ENCODE measurements around the gene QSER1. TPM values are rescaled to one million over a fixed set of nuclear protein-coding genes. Genes with fewer than 3 reads are reported as not detected.

The QSER1 gene
- total RNA-seq, 4 donors from 2014 or later: 27.0 to 89.0 (median 49.5) TPM

GRCh38 chr11:33017478-33017877 lies 124.9 kb downstream of the QSER1 start:
- H3K27ac ChIP-seq: no peak overlapping the region
- DNase-seq (ENCODE audit: low spot score in 2 of 2): no peak
- no peak for TF ChIP-seq EP300 (IDR thresholded peaks at IDR 0.05)
- TF ChIP-seq POLR2AphosphoS5 (IDR thresholded peaks at IDR 0.05): no peak
- TF ChIP-seq CTCF (IDR thresholded peaks at IDR 0.05): no peak
- TF ChIP-seq POLR2A (IDR thresholded peaks at IDR 0.05): no peak
- peaks cover 19% of the 10 kb centered on the region for H3K4me1 ChIP-seq
- WGBS: 67% methylated on average over 9 of the region's 9 CpGs
- H3K9me3 ChIP-seq: no peaks in the 10 kb centered on the region
- H3K27me3 ChIP-seq: no peaks in the 10 kb centered on the region
- H3K36me3 ChIP-seq: no peaks in the 10 kb centered on the region
- H3K4me3 ChIP-seq: peak overlapping the region; percentile 74

- 83% methylated on average over 3 of the region's 3 CpGs for WGBS
- Histone ChIP-seq H3K4me1 (peaks cover 19% of the 10 kb centered on the region), H3K27ac (no peak overlapping the region), H3K4me3 (peak overlapping the region; percentile 74), H3K9me3 (no peaks in the 10 kb centered on the region), H3K27me3 (no peaks in the 10 kb centered on the region), H3K36me3 (no peaks in the 10 kb centered on the region)
- TF ChIP-seq POLR2AphosphoS5 (IDR thresholded peaks at IDR 0.05) (no peak), CTCF (IDR thresholded peaks at IDR 0.05) (no peak), EP300 (IDR thresholded peaks at IDR 0.05) (no peak), POLR2A (IDR thresholded peaks at IDR 0.05) (no peak)
- no peak for DNase-seq (ENCODE audit: low spot score in 2 of 2)
Observed at GRCh38 chr11:33017965-33018364, 125.4 kb downstream of the QSER1 start.

GRCh38 chr11:33018840-33019239 lies 126.2 kb downstream of the QSER1 start:
- no peak overlapping the region for H3K27ac ChIP-seq
- DNase-seq (ENCODE audit: low spot score in 2 of 2): no peak
- 76% methylated on average over 6 of the region's 6 CpGs for WGBS
- H3K9me3 ChIP-seq: no peaks in the 10 kb centered on the region
- peaks cover 19% of the 10 kb centered on the region for H3K4me1 ChIP-seq
- no peaks in the 10 kb centered on the region for H3K36me3 ChIP-seq
- TF ChIP-seq POLR2A (IDR thresholded peaks at IDR 0.05) (no peak), EP300 (IDR thresholded peaks at IDR 0.05) (no peak), CTCF (IDR thresholded peaks at IDR 0.05) (no peak), POLR2AphosphoS5 (IDR thresholded peaks at IDR 0.05) (no peak)
- H3K4me3 ChIP-seq: no peak overlapping the region
- no peaks in the 10 kb centered on the region for H3K27me3 ChIP-seq

- Histone ChIP-seq H3K27me3 (no peaks in the 10 kb centered on the region), H3K4me1 (peaks cover 9% of the 10 kb centered on the region), H3K4me3 (no peak overlapping the region), H3K9me3 (no peaks in the 10 kb centered on the region), H3K27ac (no peak overlapping the region), H3K36me3 (no peaks in the 10 kb centered on the region)
- WGBS: 63% methylated on average over 1 of the region's 1 CpG
- TF ChIP-seq CTCF (IDR thresholded peaks at IDR 0.05) (no peak), POLR2A (IDR thresholded peaks at IDR 0.05) (no peak), EP300 (IDR thresholded peaks at IDR 0.05) (no peak), POLR2AphosphoS5 (IDR thresholded peaks at IDR 0.05) (no peak)
- no peak for DNase-seq (ENCODE audit: low spot score in 2 of 2)
Observed at GRCh38 chr11:33021501-33021900, 128.9 kb downstream of the QSER1 start.

- no peaks in the 10 kb centered on the region for H3K27me3 ChIP-seq
- TF ChIP-seq POLR2A (IDR thresholded peaks at IDR 0.05): no peak
- no peak for TF ChIP-seq POLR2AphosphoS5 (IDR thresholded peaks at IDR 0.05)
- no peak for TF ChIP-seq EP300 (IDR thresholded peaks at IDR 0.05)
- H3K9me3 ChIP-seq: no peaks in the 10 kb centered on the region
- peaks cover 4% of the 10 kb centered on the region for H3K4me1 ChIP-seq
- no peak overlapping the region for H3K4me3 ChIP-seq
- WGBS: 73% methylated on average over 1 of the region's 1 CpG
- H3K36me3 ChIP-seq: no peaks in the 10 kb centered on the region
- no peak overlapping the region for H3K27ac ChIP-seq
- DNase-seq (ENCODE audit: low spot score in 2 of 2): no peak
Observed at GRCh38 chr11:33021937-33022336, 129.3 kb downstream of the QSER1 start.

- TF ChIP-seq EP300 (IDR thresholded peaks at IDR 0.05) (no peak), CTCF (IDR thresholded peaks at IDR 0.05) (no peak), POLR2A (IDR thresholded peaks at IDR 0.05) (no peak), POLR2AphosphoS5 (IDR thresholded peaks at IDR 0.05) (no peak)
- Histone ChIP-seq H3K27me3 (no peaks in the 10 kb centered on the region), H3K4me1 (no peaks in the 10 kb centered on the region), H3K9me3 (no peaks in the 10 kb centered on the region), H3K36me3 (no peaks in the 10 kb centered on the region), H3K27ac (no peak overlapping the region), H3K4me3 (no peak overlapping the region)
- WGBS: 93% methylated on average over 3 of the region's 3 CpGs
- no peak for DNase-seq (ENCODE audit: low spot score in 2 of 2)
Observed at GRCh38 chr11:33025339-33025722, 132.7 kb downstream of the QSER1 start.
